Measurements from ENCODE around the gene PABPC3.
A peak's percentile ranks its signal among the peaks of the same experiment; 100 is the strongest.

Gene PABPC3

GRCh38 chr13:25095851-25096453 lies at the start of gene PABPC3:
TSS of gene PABPC3 (plus strand) at chr13:25096136. CDS start at chr13:25096199, 63 bp downstream.
- DNase-seq: no peak

GRCh38 chr13:25046274-25046984 lies 49.5 kb upstream of the PABPC3 start:
- no peak for DNase-seq

- DNase-seq: no peak
Measured at GRCh38 chr13:25046985-25047511, 48.9 kb upstream of the PABPC3 start.

- DNase-seq: no peak
Measured at GRCh38 chr13:25051065-25051464, 44.9 kb upstream of the PABPC3 start.

GRCh38 chr13:25059166-25059565 lies 36.8 kb upstream of the PABPC3 start:
- DNase-seq: no peak

GRCh38 chr13:25059958-25060357 lies 36.0 kb upstream of the PABPC3 start:
- DNase-seq: peak; percentile 32

GRCh38 chr13:25062479-25062878 lies 33.5 kb upstream of the PABPC3 start:
- no peak for DNase-seq

GRCh38 chr13:25064396-25064795 lies 31.5 kb upstream of the PABPC3 start:
- DNase-seq: no peak

- DNase-seq: no peak
Measured at GRCh38 chr13:25065974-25066770, 29.8 kb upstream of the PABPC3 start.

GRCh38 chr13:25067064-25067463 lies 28.9 kb upstream of the PABPC3 start:
- DNase-seq: no peak

- no peak for DNase-seq
Measured at GRCh38 chr13:25068810-25069209, 27.1 kb upstream of the PABPC3 start.

GRCh38 chr13:25069236-25069635 lies 26.7 kb upstream of the PABPC3 start:
- no peak for DNase-seq

GRCh38 chr13:25069911-25070310 lies 26.0 kb upstream of the PABPC3 start:
- DNase-seq: no peak

GRCh38 chr13:25080773-25081172 lies 15.2 kb upstream of the PABPC3 start:
- DNase-seq: no peak

- DNase-seq: no peak
Measured at GRCh38 chr13:25084096-25084495, 11.8 kb upstream of the PABPC3 start.

- DNase-seq: no peak
Measured at GRCh38 chr13:25085125-25085742, 10.7 kb upstream of the PABPC3 start.

GRCh38 chr13:25088562-25089221 lies 7.2 kb upstream of the PABPC3 start:
- no peak for DNase-seq

- DNase-seq: no peak
Measured at GRCh38 chr13:25097426-25097825, 1.5 kb downstream of the PABPC3 start.

- DNase-seq: no peak
Measured at GRCh38 chr13:25103711-25104110, 7.8 kb downstream of the PABPC3 start.

GRCh38 chr13:25109341-25109740 lies 13.4 kb downstream of the PABPC3 start:
- DNase-seq: no peak

- no peak for DNase-seq
Measured at GRCh38 chr13:25110956-25111584, 15.1 kb downstream of the PABPC3 start.

GRCh38 chr13:25111585-25111956 lies 15.6 kb downstream of the PABPC3 start:
- no peak for DNase-seq
